NCI-H774 (cell line): Measurements from ENCODE around the gene CMIP.
"Not testable (repeated sequence)": the region's sequence is repeated elsewhere in the genome, so short reads cannot be mapped to it uniquely, and the experiment has no call there.

Experiments used
- DNase-seq: peaks from one replicate; lab custom pipeline; 2025; lab: John Stamatoyannopoulos, UW

The CMIP gene

GRCh38 chr16:81444448-81445121 lies at the start of gene CMIP:
TSS of gene CMIP (plus strand) at chr16:81444808.
- peak; percentile 72 for DNase-seq

- DNase-seq, result no peak
Observed at GRCh38 chr16:81394966-81395655, 49.5 kb upstream of the CMIP start.

DNA sequence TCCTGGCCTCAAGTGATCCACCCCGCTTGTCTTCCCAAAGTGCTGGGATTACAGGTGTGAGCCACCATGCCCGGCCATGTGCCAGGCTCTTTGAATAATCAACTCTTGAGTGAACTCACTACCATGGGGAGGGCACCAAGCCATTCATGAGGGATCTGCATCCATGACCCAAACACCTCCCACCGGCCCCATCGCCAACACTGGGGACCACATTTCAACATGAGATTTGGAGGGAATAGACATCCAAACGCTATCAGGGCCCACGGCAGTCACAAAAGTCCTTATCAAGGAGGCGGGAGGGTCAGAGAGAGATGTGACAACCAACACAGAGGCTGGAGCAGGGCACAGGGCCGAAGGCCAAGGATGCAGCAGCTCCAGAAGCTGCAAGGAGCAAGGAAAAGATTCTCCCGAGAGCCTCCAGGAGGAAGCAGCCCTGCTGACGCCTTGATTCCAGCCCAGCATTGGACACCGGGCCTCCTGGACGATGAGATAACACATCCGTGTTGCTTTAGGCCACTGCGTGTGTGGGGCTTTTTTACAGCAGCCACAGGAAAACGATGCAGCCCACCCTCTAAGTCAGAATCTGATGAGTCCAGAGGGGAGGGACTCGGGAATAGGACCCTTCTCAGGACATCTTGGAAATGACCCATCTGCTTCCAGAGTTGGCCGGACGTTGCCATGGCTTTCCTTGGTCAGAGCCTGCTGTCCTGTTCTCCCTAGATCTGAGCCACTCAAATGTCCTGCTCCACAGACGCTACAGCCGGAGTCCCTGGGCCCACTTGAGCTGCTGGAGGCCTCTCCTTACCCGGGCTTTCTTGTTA lies 47.3 kb upstream of the CMIP start:
- DNase-seq, result no peak

GRCh38 chr16:81397879-81398520 lies 46.6 kb upstream of the CMIP start:
- DNase-seq, result no peak

DNA sequence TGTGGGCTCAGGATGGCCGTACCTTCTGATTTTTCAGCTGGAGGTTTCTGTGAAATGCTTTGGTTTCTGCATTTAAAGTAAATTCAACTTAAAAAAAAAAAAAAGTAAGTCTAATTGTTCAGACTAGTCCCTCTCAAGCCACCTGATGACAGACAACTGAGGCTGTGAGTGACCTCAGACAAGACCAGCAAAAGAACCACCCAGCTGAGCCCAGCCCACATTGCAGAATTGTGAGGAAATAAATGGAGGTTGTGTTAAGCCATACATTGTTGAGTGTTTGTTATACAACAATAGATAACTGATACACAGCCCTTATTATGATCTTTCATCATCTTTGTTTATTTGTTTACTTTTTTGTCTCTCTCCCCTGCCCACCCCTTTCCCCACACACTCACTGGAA lies 44.7 kb upstream of the CMIP start:
- DNase-seq, result no peak

- DNase-seq, result no peak
Observed at GRCh38 chr16:81401035-81401950, 43.3 kb upstream of the CMIP start.

DNA sequence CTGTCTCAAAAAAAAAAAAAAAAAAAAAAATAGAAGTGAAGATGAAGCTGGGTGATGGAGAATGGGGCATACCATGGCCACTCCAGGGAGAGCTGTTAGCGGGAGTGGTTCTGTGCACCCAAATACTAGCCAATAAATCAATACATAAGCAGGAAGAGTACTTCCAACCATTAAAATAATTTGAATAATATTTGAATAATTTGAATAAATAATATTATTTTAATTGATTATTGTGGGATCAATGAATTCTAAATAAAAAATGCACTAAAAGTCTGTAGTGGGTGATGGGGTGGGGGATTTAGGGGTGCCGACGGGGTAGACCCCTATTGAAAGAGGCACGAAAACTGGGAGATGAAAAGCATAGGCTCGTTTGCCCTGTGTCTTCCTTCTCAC lies 41.4 kb upstream of the CMIP start:
- DNase-seq, result no peak

GRCh38 chr16:81403601-81404391 lies 40.8 kb upstream of the CMIP start:
- peak; percentile 20 for DNase-seq

DNA sequence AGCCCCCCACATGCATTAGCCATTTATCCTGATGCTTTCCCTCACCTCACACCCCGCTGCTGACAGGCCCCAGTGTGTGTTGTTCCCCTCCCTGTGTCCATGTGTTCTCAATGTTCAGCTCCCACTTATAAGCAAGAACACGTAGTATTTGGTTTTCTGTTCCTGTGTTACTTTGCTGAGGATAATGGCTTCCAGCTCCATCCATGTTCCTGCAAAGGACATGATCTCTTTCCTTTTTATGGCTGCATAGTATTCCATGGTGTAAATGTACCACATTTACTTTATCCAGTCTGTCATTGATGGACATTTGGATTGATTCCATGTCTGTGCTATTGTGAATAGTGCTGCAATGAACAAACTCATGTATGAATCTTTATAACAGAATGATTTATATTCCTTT lies 39.6 kb upstream of the CMIP start:
- DNase-seq, result not testable (repeated sequence)

GRCh38 chr16:81405702-81406113 lies 38.9 kb upstream of the CMIP start:
- DNase-seq, result no peak

DNA sequence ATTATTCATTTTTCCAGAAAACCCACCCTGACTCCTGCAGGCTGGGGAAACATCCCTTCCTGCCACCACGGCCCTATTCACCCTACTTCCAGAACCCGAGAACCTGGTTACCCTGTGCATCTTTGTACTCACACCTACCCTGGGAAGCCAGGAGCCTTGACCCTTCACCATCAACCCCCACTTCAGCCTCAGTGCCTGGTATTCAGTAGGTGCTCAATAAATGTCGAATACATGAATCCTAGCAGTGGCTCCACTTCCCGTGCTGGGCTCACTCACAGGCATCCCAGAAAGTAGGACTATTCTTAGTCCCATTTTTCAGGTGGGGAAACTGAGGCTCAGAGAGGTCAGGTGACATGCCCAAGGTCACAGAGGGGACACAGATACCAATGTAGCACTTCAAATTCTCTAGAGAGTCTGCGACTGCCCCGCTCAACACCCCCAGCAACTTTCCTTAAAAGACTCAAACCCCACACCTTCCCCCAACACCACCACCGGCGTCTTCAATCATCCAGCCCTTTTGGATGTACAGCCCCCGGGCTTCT lies 36.1 kb upstream of the CMIP start:
- DNase-seq, result no peak

DNA sequence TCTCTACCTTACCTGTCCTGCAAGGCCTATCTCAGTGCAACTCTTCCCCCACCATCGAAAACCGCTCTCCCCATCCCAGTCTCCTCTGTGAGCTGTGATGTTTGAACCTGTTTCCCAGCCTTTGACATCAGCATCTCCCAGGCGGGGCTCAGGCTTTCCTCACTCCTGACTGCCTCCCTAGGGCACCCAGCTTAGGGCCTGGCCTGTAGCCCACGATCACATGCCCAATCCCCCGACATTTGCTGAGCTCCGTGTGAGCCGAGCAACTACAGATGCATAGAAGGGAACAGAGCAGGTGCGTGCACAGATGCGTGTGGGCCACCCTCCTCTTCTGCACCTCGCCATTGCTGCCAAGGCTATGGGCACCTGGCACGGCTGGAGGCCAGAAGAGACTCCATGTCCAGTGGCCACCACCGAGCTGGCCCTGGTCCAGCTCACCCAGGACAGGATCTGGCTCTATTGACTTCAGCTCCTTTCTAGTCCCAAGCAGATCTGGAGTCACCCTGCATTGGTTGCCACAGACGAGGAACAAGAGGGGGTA lies 35.5 kb upstream of the CMIP start:
- no peak for DNase-seq

DNA sequence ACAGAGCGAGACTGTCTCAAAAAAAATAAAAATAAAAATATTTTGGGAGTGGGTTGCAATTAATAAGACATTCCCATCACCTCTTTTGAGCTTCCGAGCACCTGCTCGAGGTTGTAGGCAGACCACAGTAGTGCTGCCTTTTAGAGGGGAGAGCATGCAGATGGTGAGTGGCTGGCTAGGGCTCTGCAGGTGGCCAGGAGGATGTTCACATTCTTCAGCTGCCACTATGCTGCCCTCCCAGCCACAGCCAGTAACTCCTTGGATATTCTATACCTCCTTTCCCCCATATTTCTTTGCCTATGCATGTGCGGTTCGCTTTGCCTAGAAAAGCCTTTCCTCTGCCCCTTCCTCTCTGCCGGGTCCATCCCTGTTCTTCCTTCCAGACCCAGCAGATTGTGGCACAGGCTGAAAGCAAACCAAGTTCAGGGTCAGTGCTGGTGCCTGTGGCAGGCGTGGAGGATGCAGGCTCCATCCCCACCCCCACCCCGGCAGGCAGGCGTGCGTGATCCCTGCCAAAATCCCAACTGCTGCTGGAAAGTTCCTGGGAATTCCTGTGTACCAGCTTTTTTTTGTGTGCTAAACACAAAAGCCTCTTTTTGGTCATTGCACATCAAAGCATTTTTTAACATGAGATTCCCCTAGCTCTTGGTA lies 33.8 kb upstream of the CMIP start:
- no peak for DNase-seq

GRCh38 chr16:81413245-81413990 lies 31.2 kb upstream of the CMIP start:
- no peak for DNase-seq

- no peak for DNase-seq
Observed at GRCh38 chr16:81415751-81416150, 28.9 kb upstream of the CMIP start.

DNA sequence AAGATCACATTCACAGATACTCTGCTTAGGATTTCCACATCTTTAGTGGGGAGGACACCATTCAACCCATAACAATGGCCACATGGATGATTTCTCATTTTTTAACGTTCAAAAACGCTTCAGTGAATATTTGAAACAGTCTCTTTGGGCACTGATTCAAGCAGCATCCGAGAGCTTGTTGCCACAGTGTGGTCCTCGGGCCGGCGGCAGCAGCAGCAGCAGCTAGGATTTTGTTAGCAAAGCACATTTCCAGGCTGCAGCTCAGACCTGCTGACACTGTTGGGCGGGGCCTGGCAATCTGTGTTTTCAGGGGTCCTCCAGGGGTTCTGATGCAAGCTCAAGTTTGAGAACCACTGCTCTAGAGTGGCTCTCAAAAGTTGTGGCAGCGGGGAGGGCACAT lies 27.9 kb upstream of the CMIP start:
- DNase-seq, result no peak

GRCh38 chr16:81417210-81417609 lies 27.4 kb upstream of the CMIP start:
- no peak for DNase-seq

DNA sequence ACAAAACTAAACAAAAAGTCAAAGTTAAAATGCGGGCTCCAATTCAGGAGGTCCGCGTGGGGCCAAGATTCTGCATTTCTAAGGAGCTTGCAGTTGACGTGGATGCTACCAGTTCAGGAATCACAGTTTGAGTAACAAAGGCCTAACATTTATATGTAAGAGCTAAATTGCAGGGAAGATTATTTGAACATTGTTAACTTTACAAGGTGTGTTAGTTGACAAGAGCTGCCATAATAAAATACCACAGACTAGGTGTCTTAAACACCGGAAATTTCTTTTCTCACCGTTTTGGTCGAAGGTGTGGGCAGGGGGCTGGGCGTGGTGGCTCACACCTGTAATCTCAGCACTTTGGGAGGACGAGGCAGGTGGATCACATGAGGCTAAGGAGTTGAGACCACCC lies 24.8 kb upstream of the CMIP start:
- no peak for DNase-seq

- DNase-seq, result no peak
Observed at GRCh38 chr16:81421126-81421525, 23.5 kb upstream of the CMIP start.
